WERI-Rb-1 (cell line): ENCODE results near the gene SYNGAP1.

Source experiments
- DNase-seq: peaks from one replicate; pipeline ENCODE4 v3.0.0-alpha.2; 2020
- H3K27ac ChIP-seq: fragments of 250-450 bp; sonication (Bioruptor Pico); 2 replicates; pipeline ENCODE4 v1.5.1; 2020; ENCODE audit warnings: mild to moderate bottlenecking, moderate library complexity
- H3K27me3 ChIP-seq: fragments of 250-450 bp; sonication (Bioruptor Pico); 2 replicates; pipeline ENCODE4 v1.5.1; 2021; ENCODE audit warnings: mild to moderate bottlenecking, low read depth, moderate library complexity; ENCODE audit not compliant: insufficient read depth, severe bottlenecking
- H3K36me3 ChIP-seq: fragments of 250-450 bp; sonication (Bioruptor Pico); 2 replicates; pipeline ENCODE4 v1.5.1; 2020; ENCODE audit warnings: mild to moderate bottlenecking, moderate library complexity
- H3K4me3 ChIP-seq: 2 replicates; pipeline ENCODE4 v1.5.1; 2011; ENCODE audit warnings: low read depth, mild to moderate bottlenecking, control low read depth, low read length
- H3K9me3 ChIP-seq: fragments of 250-450 bp; sonication (Bioruptor Pico); 2 replicates; pipeline ENCODE4 v1.5.1; 2021; ENCODE audit warnings: mild to moderate bottlenecking, moderate library complexity; ENCODE audit not compliant: severe bottlenecking
- TF ChIP-seq, protein P1 (sequence below): IDR thresholded peaks from 2 replicates; pipeline ENCODE4 v1.5.1; 2011; ENCODE audit warnings: low read depth, mild to moderate bottlenecking, control low read depth, inconsistent platforms, low read length

The SYNGAP1 gene

DNA sequence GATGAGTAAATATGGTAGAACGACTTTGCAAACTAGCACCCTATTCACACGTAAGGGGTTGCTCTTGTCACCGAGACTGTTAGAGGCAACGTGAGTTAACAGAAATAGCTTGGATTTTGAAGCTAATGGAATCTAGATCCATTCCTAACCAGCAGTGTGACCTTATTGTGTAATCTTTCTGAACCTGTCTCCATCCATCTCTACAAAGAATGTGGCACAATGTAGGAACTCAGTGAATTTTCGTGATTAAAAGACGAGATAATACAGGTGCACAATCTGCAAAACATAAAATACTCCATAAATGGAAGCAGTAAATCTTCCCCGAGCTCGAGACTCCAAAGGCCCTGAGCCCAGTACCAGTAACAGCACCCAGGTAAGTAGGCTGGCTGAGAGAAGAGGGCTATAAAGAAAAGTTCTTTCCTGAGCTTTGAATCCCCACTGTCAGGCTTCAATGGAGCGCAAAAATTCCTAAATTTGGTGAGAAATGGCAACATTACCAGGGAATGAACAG lies 29.0 kb upstream of the SYNGAP1 start:
- H3K27ac ChIP-seq = peak overlapping the region; percentile 98
- TF ChIP-seq, protein P1, sequence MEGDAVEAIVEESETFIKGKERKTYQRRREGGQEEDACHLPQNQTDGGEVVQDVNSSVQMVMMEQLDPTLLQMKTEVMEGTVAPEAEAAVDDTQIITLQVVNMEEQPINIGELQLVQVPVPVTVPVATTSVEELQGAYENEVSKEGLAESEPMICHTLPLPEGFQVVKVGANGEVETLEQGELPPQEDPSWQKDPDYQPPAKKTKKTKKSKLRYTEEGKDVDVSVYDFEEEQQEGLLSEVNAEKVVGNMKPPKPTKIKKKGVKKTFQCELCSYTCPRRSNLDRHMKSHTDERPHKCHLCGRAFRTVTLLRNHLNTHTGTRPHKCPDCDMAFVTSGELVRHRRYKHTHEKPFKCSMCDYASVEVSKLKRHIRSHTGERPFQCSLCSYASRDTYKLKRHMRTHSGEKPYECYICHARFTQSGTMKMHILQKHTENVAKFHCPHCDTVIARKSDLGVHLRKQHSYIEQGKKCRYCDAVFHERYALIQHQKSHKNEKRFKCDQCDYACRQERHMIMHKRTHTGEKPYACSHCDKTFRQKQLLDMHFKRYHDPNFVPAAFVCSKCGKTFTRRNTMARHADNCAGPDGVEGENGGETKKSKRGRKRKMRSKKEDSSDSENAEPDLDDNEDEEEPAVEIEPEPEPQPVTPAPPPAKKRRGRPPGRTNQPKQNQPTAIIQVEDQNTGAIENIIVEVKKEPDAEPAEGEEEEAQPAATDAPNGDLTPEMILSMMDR = no peak
- H3K4me3 ChIP-seq = peak overlapping the region; percentile 32
- no peak for DNase-seq
- H3K36me3 ChIP-seq = peaks cover 41% of the 10 kb centered on the region
- H3K9me3 ChIP-seq = no peaks in the 10 kb centered on the region
- no peaks in the 10 kb centered on the region for H3K27me3 ChIP-seq

DNA sequence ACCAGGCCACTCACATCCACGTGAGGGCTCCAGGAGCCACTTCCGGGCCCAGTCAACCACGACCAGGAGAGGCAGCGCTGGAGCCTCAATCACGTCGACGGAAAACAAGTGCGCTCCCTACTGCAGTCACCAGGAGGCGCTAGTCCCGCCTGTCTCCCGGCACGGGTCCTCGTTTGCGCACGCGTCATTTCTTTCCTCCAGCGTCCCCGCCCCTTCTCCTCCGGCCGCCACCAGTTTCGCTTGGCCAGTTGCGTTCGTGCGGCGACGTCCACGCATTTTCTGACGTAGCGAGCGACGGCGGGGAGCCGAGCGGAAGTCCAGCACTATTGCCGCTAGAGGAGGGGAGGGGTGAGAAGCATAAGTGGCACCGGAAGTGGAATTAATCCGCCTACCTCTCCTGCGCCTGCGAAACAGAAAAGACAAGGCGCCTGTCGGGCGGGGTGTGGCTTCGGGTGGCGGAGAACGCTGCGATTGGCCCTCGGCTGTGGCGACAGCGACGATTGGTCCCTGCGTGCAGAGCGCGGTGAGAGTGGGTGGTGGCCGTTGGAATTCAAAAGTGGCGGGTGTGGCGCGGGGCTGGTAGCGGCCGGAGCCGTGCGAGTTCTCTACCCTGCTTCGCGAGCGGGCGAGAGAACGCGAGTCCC lies 28.5 kb upstream of the SYNGAP1 start, which contains the start of gene KIFC1:
Gene KIFC1 (plus strand): TSS at position 546 of the 644 bp plus-strand sequence. CDS start 163 bp downstream, outside the sequence.
- Histone ChIP-seq H3K9me3 (no peaks in the 10 kb centered on the region), H3K27ac (peak within 1 kb of the TSS; percentile 98), H3K36me3 (peaks cover 45% of the 10 kb centered on the region), H3K27me3 (no peaks in the 10 kb centered on the region), H3K4me3 (peak within 1 kb of the TSS; percentile 86)
- TF ChIP-seq, protein P1 = peak; percentile 100
- DNase-seq = peak; percentile 100

DNA sequence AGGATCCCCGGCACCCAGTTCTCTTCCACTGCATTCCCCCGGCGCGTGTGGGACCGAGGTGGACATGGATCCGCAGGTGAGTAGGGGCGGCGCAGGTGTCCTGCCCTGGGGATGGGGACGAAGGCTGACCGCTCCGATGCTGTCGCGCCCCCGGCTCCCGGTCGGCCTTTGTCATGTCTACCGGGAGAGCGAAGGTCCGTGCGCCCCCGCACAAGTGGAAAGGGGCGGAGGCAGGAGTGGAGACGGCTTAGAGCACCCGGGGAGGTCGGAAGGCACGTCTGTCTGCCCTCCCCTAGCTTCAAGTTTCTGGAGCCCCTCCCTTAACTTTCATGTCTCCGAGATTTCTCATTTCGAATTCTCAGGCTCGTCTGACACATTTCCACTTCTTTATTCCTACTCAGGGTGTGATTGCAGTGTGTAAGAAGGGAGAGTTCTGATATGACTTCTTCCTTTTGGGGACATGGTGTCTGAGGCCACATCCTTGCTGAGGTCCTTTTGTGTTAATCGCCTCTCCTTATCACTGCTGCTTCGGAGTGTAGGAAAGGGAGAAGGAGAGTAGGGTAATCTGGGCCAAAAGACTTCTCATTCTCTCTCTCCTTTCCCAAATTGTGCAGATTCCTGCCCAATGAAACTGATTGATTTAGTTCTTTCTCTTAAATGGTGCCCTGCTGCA lies 27.8 kb upstream of the SYNGAP1 start:
- Histone ChIP-seq H3K27ac (peak overlapping the region; percentile 98), H3K36me3 (peaks cover 49% of the 10 kb centered on the region), H3K9me3 (no peaks in the 10 kb centered on the region), H3K27me3 (no peaks in the 10 kb centered on the region), H3K4me3 (peak overlapping the region; percentile 86)
- DNase-seq = no peak
- TF ChIP-seq, protein P1 = no peak

DNA sequence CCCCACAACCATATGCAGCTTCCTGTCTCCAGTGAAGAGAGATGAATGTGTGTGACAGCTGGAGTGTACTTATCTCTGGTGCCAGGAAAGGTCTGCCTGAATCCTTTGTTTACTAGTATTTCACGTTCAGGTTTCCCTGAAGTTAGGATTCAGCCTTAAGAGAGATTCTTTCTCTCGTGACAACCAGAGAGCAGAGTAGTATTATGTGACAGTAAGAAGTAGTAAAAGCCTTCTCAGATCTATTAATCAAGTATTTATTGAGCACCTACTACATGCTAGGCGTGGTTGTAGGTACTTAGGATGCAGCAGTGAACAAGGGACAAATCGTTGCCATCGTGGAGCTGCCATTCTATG lies 27.3 kb upstream of the SYNGAP1 start:
- H3K9me3 ChIP-seq = no peaks in the 10 kb centered on the region
- H3K27ac ChIP-seq = peak overlapping the region; percentile 98
- H3K36me3 ChIP-seq = peaks cover 54% of the 10 kb centered on the region
- no peaks in the 10 kb centered on the region for H3K27me3 ChIP-seq
- DNase-seq = peak; percentile 37
- TF ChIP-seq, protein P1 = no peak
- H3K4me3 ChIP-seq = peak overlapping the region; percentile 86

DNA sequence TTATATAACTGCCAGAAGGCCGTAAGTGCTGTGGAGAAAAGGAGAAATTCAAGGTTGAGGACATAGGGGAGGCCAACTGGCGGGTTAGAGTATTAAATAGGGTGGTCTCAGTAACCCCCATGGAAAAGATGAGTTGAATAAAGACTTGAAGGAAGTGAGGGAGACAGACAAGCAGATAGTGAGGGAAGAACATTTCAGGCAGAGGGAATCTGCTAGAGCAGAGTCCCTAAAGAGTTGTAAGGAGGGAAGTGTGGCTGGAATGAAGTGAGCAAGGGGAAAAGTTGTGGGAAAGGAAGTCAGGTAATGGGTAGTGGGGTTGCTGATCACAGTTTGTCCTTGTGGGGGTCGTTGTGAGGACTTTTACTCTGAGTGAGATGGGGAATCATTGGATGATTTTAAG lies 26.9 kb upstream of the SYNGAP1 start:
- Histone ChIP-seq H3K27ac (peak overlapping the region; percentile 98), H3K9me3 (no peaks in the 10 kb centered on the region), H3K36me3 (peaks cover 58% of the 10 kb centered on the region), H3K27me3 (no peaks in the 10 kb centered on the region), H3K4me3 (peak overlapping the region; percentile 86)
- TF ChIP-seq, protein P1 = no peak
- no peak for DNase-seq
